ENCODE data around the gene ROBO4.

DNA sequence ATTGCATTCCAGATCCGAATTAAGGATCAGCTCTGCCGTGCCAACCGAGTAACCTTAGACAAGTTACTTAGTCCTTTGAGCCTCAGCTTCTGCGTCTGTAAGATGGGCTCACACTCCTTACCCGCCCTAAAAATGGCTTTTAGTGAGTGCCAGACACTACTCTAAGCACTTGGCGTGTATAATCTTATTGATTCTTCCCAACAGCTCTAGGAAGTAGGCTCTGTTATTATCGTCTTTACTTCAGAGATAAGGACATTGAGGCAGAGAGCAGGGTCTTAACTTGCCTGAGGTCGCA lies 54.1 kb downstream of the ROBO4 start:
- TF ChIP-seq, protein P1, sequence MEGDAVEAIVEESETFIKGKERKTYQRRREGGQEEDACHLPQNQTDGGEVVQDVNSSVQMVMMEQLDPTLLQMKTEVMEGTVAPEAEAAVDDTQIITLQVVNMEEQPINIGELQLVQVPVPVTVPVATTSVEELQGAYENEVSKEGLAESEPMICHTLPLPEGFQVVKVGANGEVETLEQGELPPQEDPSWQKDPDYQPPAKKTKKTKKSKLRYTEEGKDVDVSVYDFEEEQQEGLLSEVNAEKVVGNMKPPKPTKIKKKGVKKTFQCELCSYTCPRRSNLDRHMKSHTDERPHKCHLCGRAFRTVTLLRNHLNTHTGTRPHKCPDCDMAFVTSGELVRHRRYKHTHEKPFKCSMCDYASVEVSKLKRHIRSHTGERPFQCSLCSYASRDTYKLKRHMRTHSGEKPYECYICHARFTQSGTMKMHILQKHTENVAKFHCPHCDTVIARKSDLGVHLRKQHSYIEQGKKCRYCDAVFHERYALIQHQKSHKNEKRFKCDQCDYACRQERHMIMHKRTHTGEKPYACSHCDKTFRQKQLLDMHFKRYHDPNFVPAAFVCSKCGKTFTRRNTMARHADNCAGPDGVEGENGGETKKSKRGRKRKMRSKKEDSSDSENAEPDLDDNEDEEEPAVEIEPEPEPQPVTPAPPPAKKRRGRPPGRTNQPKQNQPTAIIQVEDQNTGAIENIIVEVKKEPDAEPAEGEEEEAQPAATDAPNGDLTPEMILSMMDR (IDR thresholded peaks at IDR 0.05): no peak
- TF ChIP-seq POLR2A (IDR thresholded peaks at IDR 0.05): no peak

All from right lobe of liver (tissue), 4 donors.